Caco-2 (cell line): ENCODE data around the gene HLTF. TPM values are rescaled to one million over a fixed set of nuclear protein-coding genes. Genes with fewer than 3 reads are reported as not detected.
"Not testable (repeated sequence)": the region's sequence is repeated elsewhere in the genome, so short reads cannot be mapped to it uniquely, and the experiment has no call there.

Experiments
- BruUV-seq: library from RNA; stranded (reverse); fragments of 400-500 nt; replicated peaks from 2 replicates; lab custom pipeline; 2021; lab: Mats Ljungman, UMichigan
- CTCF ChIA-PET: fragments of 300-600 bp; sonication (Branson Sonifier 250); formaldehyde crosslinking; loops from one replicate; lab custom pipeline; 2022; ENCODE audit warnings: antibody characterized with exemption; lab: Charles Lee
- POLR2A ChIA-PET: fragments of 300-600 bp; sonication (Branson Sonifier 250); formaldehyde crosslinking; loops from one replicate; lab custom pipeline; 2022; ENCODE audit warnings: antibody characterized with exemption; lab: Charles Lee
- DNase-seq, 2 experiments: peaks; one replicate each; pipeline versions ENCODE4 v3.0.0 to v3.0.0-alpha.2; 2020 to 2022
- H3K27me3 ChIP-seq: replicated peaks from 2 replicates; pipeline ENCODE4 v1.6.0; 2011; ENCODE audit warnings: low read length; ENCODE audit not compliant: control insufficient read depth, insufficient read depth
- H3K36me3 ChIP-seq: 2 replicates; pipeline ENCODE4 v1.5.1; 2011; ENCODE audit warnings: low read length; ENCODE audit not compliant: control insufficient read depth, insufficient read depth
- H3K4me1 ChIP-seq: fragments of 250-450 bp; sonication (Bioruptor Pico); 2 replicates; pipeline ENCODE4 v1.5.1; 2020; ENCODE audit warnings: mild to moderate bottlenecking
- H3K4me3 ChIP-seq: 2 replicates; pipeline ENCODE4 v1.5.1; 2011; ENCODE audit warnings: low read depth, mild to moderate bottlenecking, control low read depth, low read length
- H3K9me3 ChIP-seq: fragments of 250-450 bp; sonication (Bioruptor Pico); 2 replicates; pipeline ENCODE4 v1.5.1; 2020; ENCODE audit warnings: mild to moderate bottlenecking, moderate library complexity
- H3K27ac Mint-ChIP-seq: one replicate; pipeline ENCODE4 v1.8.0; 2022; ENCODE audit warnings: mixed read lengths; ENCODE audit not compliant: unreplicated experiment
- H3K27me3 Mint-ChIP-seq: one replicate; pipeline ENCODE4 v1.8.0; 2022; ENCODE audit warnings: mixed read lengths; ENCODE audit not compliant: insufficient read depth, unreplicated experiment
- H3K36me3 Mint-ChIP-seq: one replicate; pipeline ENCODE4 v1.8.0; 2022; ENCODE audit warnings: mild to moderate bottlenecking, mixed read lengths; ENCODE audit not compliant: insufficient read depth, unreplicated experiment
- H3K4me1 Mint-ChIP-seq: one replicate; pipeline ENCODE4 v1.8.0; 2022; ENCODE audit warnings: low read depth, mixed read lengths; ENCODE audit not compliant: unreplicated experiment
- H3K4me3 Mint-ChIP-seq: one replicate; pipeline ENCODE4 v1.8.0; 2022; ENCODE audit warnings: mild to moderate bottlenecking, moderate library complexity, mixed read lengths; ENCODE audit not compliant: unreplicated experiment
- H3K9me3 Mint-ChIP-seq: one replicate; pipeline ENCODE4 v1.8.0; 2022; ENCODE audit warnings: mixed read lengths; ENCODE audit not compliant: unreplicated experiment
- CTCF ChIP-seq, 2 experiments: fragments of 200-600 bp in 1 of 2; IDR thresholded peaks; 1 replicate in 1 of 2; 2 replicates in 1 of 2; pipeline versions ENCODE4 v1.5.1 to v1.8.0; 2011 to 2022; ENCODE audit warnings: antibody characterized with exemption in 1 of 2, control low read depth in 1 of 2, inconsistent platforms in 1 of 2, low read depth in 1 of 2, low read length in 1 of 2, mild to moderate bottlenecking in 1 of 2, moderate library complexity in 1 of 2; ENCODE audit not compliant: insufficient read depth in 1 of 2, severe bottlenecking in 1 of 2, unreplicated experiment in 1 of 2
- intact Hi-C: fragments of 100-400 bp; cut with micrococcal nuclease; formaldehyde crosslinking; loops from one replicate; pipeline ENCODE4 v1.10.0; 2022; ENCODE audit not compliant: unreplicated experiment
- total RNA-seq: library from RNA; stranded (reverse); gene quantifications from 2 replicates; pipeline ENCODE4 v1.2.3, GENCODE V29; 2022

HLTF gene
- total RNA-seq, 1 experiment from 2014 or later = 53.0 TPM

- Mint-ChIP-seq H3K36me3 (no peaks in the 10 kb centered on the region), H3K27ac (peak within 1 kb of the TSS; percentile 45), H3K4me1 (no peaks in the 10 kb centered on the region), H3K9me3 (no peaks in the 10 kb centered on the region), H3K27me3 (no peaks in the 10 kb centered on the region), H3K4me3 (peak within 1 kb of the TSS; percentile 75)
- DNase-seq = peak; percentile 75 to 83
- H3K4me3 ChIP-seq = peak within 1 kb of the TSS; percentile 88
- H3K27me3 ChIP-seq = no peaks in the 10 kb centered on the region
- no peaks in the 10 kb centered on the region for H3K36me3 ChIP-seq
- TF ChIP-seq CTCF (IDR thresholded peaks at IDR 0.05; ENCODE audit: insufficient read depth in 1 of 2, low read depth in 1 of 2, low read length in 1 of 2, severe bottlenecking in 1 of 2, unreplicated experiment in 1 of 2) = peak; percentile 29 to 48
- peaks cover 7% of the 10 kb centered on the region; the same call in 1 of the 2 replicates for H3K4me1 ChIP-seq
- intact Hi-C loops = loop anchor here (1.0 to 5.0 kb wide), 3 partner anchors 36 to 96 kb away; partner anchors contain the start of gene HLTF
- no peaks in the 10 kb centered on the region for H3K9me3 ChIP-seq
- CTCF ChIA-PET = interaction anchor here (0.6 to 1.4 kb wide), 2 partner anchors 36 to 44 kb away, joined by 3 to 14 read pairs; no protein-coding TSS in a partner anchor
- POLR2A ChIA-PET = interaction anchor here (0.5 kb wide), 1 partner anchor 53 kb away, joined by 3 read pairs; no protein-coding TSS in a partner anchor
- no TSS peak for BruUV-seq
Measured at GRCh38 chr3:148991219-148992026, 94.9 kb downstream of the HLTF start, which contains the start of gene GYG1. GYG1 (plus strand) TSS chr3:148991540; CDS start chr3:148991641, 101 bp downstream.

- Mint-ChIP-seq H3K36me3 (no peaks in the 10 kb centered on the region), H3K27ac (no peak overlapping the region)
Measured at GRCh38 chr3:148990236-148990635, 96.1 kb downstream of the HLTF start.

GRCh38 chr3:148987551-148987950 is 98.8 kb downstream of the HLTF start:
- POLR2A ChIA-PET, intact Hi-C loops: not testable (repeated sequence)

More at GRCh38 chr3:148990236-148990635, 96.1 kb downstream of the HLTF start:
- DNase-seq = no peak
- no TSS peak for BruUV-seq
- no peak overlapping the region for H3K4me3 ChIP-seq
- H3K27me3 ChIP-seq = no peaks in the 10 kb centered on the region
- Mint-ChIP-seq H3K4me1 (no peaks in the 10 kb centered on the region), H3K4me3 (peak overlapping the region; percentile 75), H3K27me3 (peaks cover 6% of the 10 kb centered on the region), H3K9me3 (no peaks in the 10 kb centered on the region)
- no peaks in the 10 kb centered on the region for H3K36me3 ChIP-seq
- CTCF ChIA-PET = no interaction called here
- POLR2A ChIA-PET = no interaction called here
- no peak for TF ChIP-seq CTCF (IDR thresholded peaks at IDR 0.05; ENCODE audit: insufficient read depth in 1 of 2, low read depth in 1 of 2, low read length in 1 of 2, severe bottlenecking in 1 of 2, unreplicated experiment in 1 of 2)
- peaks cover 7% of the 10 kb centered on the region; the same call in 1 of the 2 replicates for H3K4me1 ChIP-seq
- H3K9me3 ChIP-seq = no peaks in the 10 kb centered on the region
- intact Hi-C loops = loop anchor here (5.0 kb wide), 2 partner anchors 42 to 97 kb away; partner anchors contain the start of gene HLTF

More at GRCh38 chr3:148987551-148987950, 98.8 kb downstream of the HLTF start:
- H3K27ac Mint-ChIP-seq, H3K4me3 Mint-ChIP-seq, DNase-seq, CTCF ChIA-PET, H3K36me3 ChIP-seq, H3K36me3 Mint-ChIP-seq, H3K9me3 Mint-ChIP-seq, H3K27me3 ChIP-seq, BruUV-seq, H3K27me3 Mint-ChIP-seq, H3K9me3 ChIP-seq, H3K4me1 ChIP-seq, H3K4me1 Mint-ChIP-seq, H3K4me3 ChIP-seq: not testable (repeated sequence)
